ENCODE results near the gene RNF207. TPM values are rescaled to one million over a fixed set of nuclear protein-coding genes. Genes with fewer than 3 reads are reported as not detected.
A peak's percentile ranks its signal among the peaks of the same experiment; 100 is the strongest.

The RNF207 gene
- total RNA-seq, 1 experiment from 2014 or later: 0.32 TPM

GRCh38 chr1:6174621-6175410, 31.1 kb upstream of the RNF207 start:
- no peak for DNase-seq (ENCODE audit: low read depth)

GRCh38 chr1:6175411-6175828, 30.5 kb upstream of the RNF207 start:
- DNase-seq (ENCODE audit: low read depth): no peak

GRCh38 chr1:6176779-6177178, 29.1 kb upstream of the RNF207 start:
- no peak for DNase-seq (ENCODE audit: low read depth)

- no peak for DNase-seq (ENCODE audit: low read depth)
Observed at GRCh38 chr1:6177681-6178380, 28.1 kb upstream of the RNF207 start.

- DNase-seq (ENCODE audit: low read depth): no peak
Observed at GRCh38 chr1:6178751-6179563, 27.0 kb upstream of the RNF207 start.

GRCh38 chr1:6179564-6180175, 26.2 kb upstream of the RNF207 start:
- no peak for DNase-seq (ENCODE audit: low read depth)

GRCh38 chr1:6180268-6180706, 25.6 kb upstream of the RNF207 start, which contains the start of gene CHD5:
TSS of gene CHD5 (minus strand) at chr1:6180321. CDS start at chr1:6180023, 298 bp downstream.
- DNase-seq (ENCODE audit: low read depth): no peak

GRCh38 chr1:6180707-6181311, 25.1 kb upstream of the RNF207 start:
- no peak for DNase-seq (ENCODE audit: low read depth)

- no peak for DNase-seq (ENCODE audit: low read depth)
Observed at GRCh38 chr1:6181347-6181770, 24.6 kb upstream of the RNF207 start.

- peak; percentile 48 for DNase-seq (ENCODE audit: low read depth)
Observed at GRCh38 chr1:6183520-6183989, 22.4 kb upstream of the RNF207 start.

- no peak for DNase-seq (ENCODE audit: low read depth)
Observed at GRCh38 chr1:6184083-6184783, 21.7 kb upstream of the RNF207 start.

- no peak for DNase-seq (ENCODE audit: low read depth)
Observed at GRCh38 chr1:6185151-6185550, 20.8 kb upstream of the RNF207 start.

- no peak for DNase-seq (ENCODE audit: low read depth)
Observed at GRCh38 chr1:6185635-6186382, 20.1 kb upstream of the RNF207 start.

GRCh38 chr1:6188466-6188865, 17.5 kb upstream of the RNF207 start:
- no peak for DNase-seq (ENCODE audit: low read depth)

- DNase-seq (ENCODE audit: low read depth): no peak
Observed at GRCh38 chr1:6191968-6192367, 14.0 kb upstream of the RNF207 start.

- no peak for DNase-seq (ENCODE audit: low read depth)
Observed at GRCh38 chr1:6197746-6198427, 8.0 kb upstream of the RNF207 start.

GRCh38 chr1:6198646-6199297, 7.1 kb upstream of the RNF207 start:
- DNase-seq (ENCODE audit: low read depth): no peak
